HepG2 (cell line): ENCODE measurements around the gene FAM32A. TPM values are rescaled to one million over a fixed set of nuclear protein-coding genes. Genes with fewer than 3 reads are reported as not detected.
A peak's percentile ranks its signal among the peaks of the same experiment; 100 is the strongest.

Experiments
- ATM ChIP-seq: fragments of 450-650 bp; IDR thresholded peaks from 2 replicates; pipeline ENCODE4 v1.7.1; 2017; ENCODE audit warnings: mild to moderate bottlenecking, borderline replicate concordance
- DNMT1 ChIP-seq: sonication (generic); formaldehyde crosslinking; IDR thresholded peaks from 2 replicates; pipeline ENCODE4 v1.5.1; 2020; ENCODE audit warnings: mild to moderate bottlenecking, missing genetic modification reagents
- FOXA1 ChIP-seq, 2 experiments: fragments of 450-650 bp in 1 of 2; sonication (generic) in 1 of 2; formaldehyde crosslinking in 1 of 2; IDR thresholded peaks; 2 replicates each; pipeline versions ENCODE4 v1.4.0 to v1.6.1; 2016 to 2020; ENCODE audit warnings: missing genetic modification reagents in 1 of 2
- FOXK1 ChIP-seq: sonication (generic); formaldehyde crosslinking; IDR thresholded peaks from 2 replicates; pipeline ENCODE4 v1.4.0; 2020; ENCODE audit warnings: low read depth, missing genetic modification reagents, borderline replicate concordance
- FOXO4 ChIP-seq: sonication (generic); formaldehyde crosslinking; conservative IDR thresholded peaks from 2 replicates; pipeline ENCODE4 v1.8.1; 2023; ENCODE audit warnings: missing genetic modification reagents
- KLF11 ChIP-seq: IDR thresholded peaks from 2 replicates; pipeline ENCODE4 v1.6.1; 2016; ENCODE audit warnings: missing compliant biosample characterization
- MAZ ChIP-seq, 2 experiments: sonication (generic) in 1 of 2; formaldehyde crosslinking in 1 of 2; IDR thresholded peaks; 2 replicates each; pipeline versions ENCODE4 v1.5.0 to v1.6.1; 2012 to 2020; ENCODE audit warnings: low read depth in 2 of 2, mild to moderate bottlenecking in 2 of 2, borderline replicate concordance in 1 of 2, improper control_type of control experiment in 1 of 2, low read length in 1 of 2, missing genetic modification reagents in 1 of 2, moderate library complexity in 1 of 2
- PAWR ChIP-seq: sonication (generic); formaldehyde crosslinking; IDR thresholded peaks from 2 replicates; pipeline ENCODE4 v1.4.0; 2020; ENCODE audit warnings: missing genetic modification reagents, mild to moderate bottlenecking, borderline replicate concordance
- PCBP1 ChIP-seq: fragments of 200-400 bp; formaldehyde crosslinking; IDR thresholded peaks from 2 replicates; pipeline ENCODE4 v1.6.1; 2017; ENCODE audit warnings: mild to moderate bottlenecking, low read depth, low read length, borderline replicate concordance
- PRDM4 ChIP-seq: sonication (generic); formaldehyde crosslinking; IDR thresholded peaks from 2 replicates; pipeline ENCODE4 v1.9.0; 2021; ENCODE audit warnings: missing genetic modification reagents, borderline replicate concordance
- RFX3 ChIP-seq: IDR thresholded peaks from 2 replicates; pipeline ENCODE4 v1.6.1; 2016; ENCODE audit warnings: missing biosample characterization, missing genetic modification reagents
- TEAD3 ChIP-seq: optimal IDR thresholded peaks from 2 replicates; pipeline ENCODE3; 2016; ENCODE audit warnings: borderline replicate concordance
- XRCC5 ChIP-seq: fragments of 200-400 bp; formaldehyde crosslinking; optimal IDR thresholded peaks from 2 replicates; pipeline ENCODE3; 2017; ENCODE audit warnings: mild to moderate bottlenecking, low read length
- ZBTB43 ChIP-seq: sonication (generic); formaldehyde crosslinking; conservative IDR thresholded peaks from 2 replicates; pipeline ENCODE4 v1.4.0; 2020; ENCODE audit warnings: missing genetic modification reagents
- ZEB1 ChIP-seq: IDR thresholded peaks from 2 replicates; pipeline ENCODE4 v1.6.1; 2012; ENCODE audit warnings: mild to moderate bottlenecking, low read depth, inconsistent platforms; ENCODE audit not compliant: insufficient replicate concordance
- ZFP90 ChIP-seq: sonication (generic); formaldehyde crosslinking; IDR thresholded peaks from 2 replicates; pipeline ENCODE4 v1.8.0; 2022; ENCODE audit warnings: missing genetic modification reagents, mild to moderate bottlenecking, inconsistent platforms, borderline replicate concordance
- ZFP91 ChIP-seq: sonication (generic); formaldehyde crosslinking; IDR thresholded peaks from 2 replicates; pipeline ENCODE4 v1.9.0; 2022; ENCODE audit warnings: missing genetic modification reagents, mild to moderate bottlenecking, borderline replicate concordance
- ZKSCAN5 ChIP-seq: sonication (generic); formaldehyde crosslinking; IDR thresholded peaks from 2 replicates; pipeline ENCODE4 v1.5.1; 2020; ENCODE audit warnings: mild to moderate bottlenecking, missing genetic modification reagents
- ZNF30 ChIP-seq: sonication (generic); formaldehyde crosslinking; IDR thresholded peaks from 2 replicates; pipeline ENCODE4 v1.5.0; 2020; ENCODE audit warnings: mild to moderate bottlenecking, missing genetic modification reagents
- ZNF749 ChIP-seq: sonication (generic); formaldehyde crosslinking; IDR thresholded peaks from 2 replicates; pipeline ENCODE4 v1.8.0; 2022; ENCODE audit warnings: mild to moderate bottlenecking, missing genetic modification reagents, moderate library complexity, borderline replicate concordance
- ZNF75D ChIP-seq: sonication (generic); formaldehyde crosslinking; IDR thresholded peaks from 2 replicates; pipeline ENCODE4 v1.8.1; 2023; ENCODE audit warnings: missing genetic modification reagents, mild to moderate bottlenecking, borderline replicate concordance
- polyA plus RNA-seq, 8 experiments: library from polyadenylated mRNA; depleted of rRNA in 3 of 8; stranded (reverse) in 7 of 8; unstranded in 1 of 8; fragments of >200 nt; fragmentation: Illumina TruSeq in 4 of 8; extraction: Trizol in 4 of 8; gene quantifications; 2 replicates each; pipeline versions ENCODE4 v1.2.1 to v1.2.3, GENCODE V29; 2011 to 2016; ENCODE audit warnings: low read depth in 4 of 8, missing spikeins in 1 of 8, mixed read lengths in 1 of 8; ENCODE audit not compliant: insufficient read depth in 1 of 8
- total RNA-seq, 5 experiments: library from RNA; depleted of rRNA; stranded (reverse); fragments of >200 nt; fragmentation: Illumina TruSeq; extraction: Trizol; gene quantifications; 2 replicates each; pipeline ENCODE4 v1.2.3, GENCODE V29; 2016; ENCODE audit warnings: low read depth in 1 of 5

FAM32A gene
- total and polyA plus RNA-seq, 2 of the 13 experiments (the other 11 are each of a cell fraction or from before 2014, with no cell fraction given): 85.8 to 86.2 TPM

GRCh38 chr19:16197622-16198369, 12.6 kb downstream of the FAM32A start, which contains the start of gene AP1M1 (continued):
- TF ChIP-seq RFX3 (CRISPR knock-in tag) (peak; percentile 81; the same call in 1 of the 2 replicates), ZFP90 (peak; percentile 86; the same call in 1 of the 2 replicates), FOXO4 (CRISPR knock-in tag) (no peak), FOXK1 (CRISPR knock-in tag) (peak; percentile 81), FOXA1 (IDR thresholded peaks at IDR 0.05) (no peak), FOXA1 (CRISPR knock-in tag; IDR thresholded peaks at IDR 0.05) (no peak), ZFP91 (CRISPR knock-in tag) (peak; percentile 72; the same call in 1 of the 2 replicates), ZNF75D (CRISPR knock-in tag) (no peak), PAWR (CRISPR knock-in tag) (no peak), ZBTB43 (CRISPR knock-in tag) (no peak), MAZ (IDR thresholded peaks at IDR 0.05; ENCODE audit: borderline replicate concordance, low read depth, low read length) (peak; percentile 57; the same call in 1 of the 2 replicates), MAZ (CRISPR knock-in tag; IDR thresholded peaks at IDR 0.05; ENCODE audit: low read depth) (peak; percentile 76; the same call in 1 of the 2 replicates), ZNF30 (CRISPR knock-in tag) (no peak), PRDM4 (CRISPR knock-in tag) (no peak), ZNF749 (CRISPR knock-in tag) (no peak; the same call in 1 of the 2 replicates), ZKSCAN5 (no peak), TEAD3 (CRISPR knock-in tag) (no peak), DNMT1 (CRISPR knock-in tag) (no peak), KLF11 (no peak), ATM (no peak), PCBP1 (0 out of 2 replicates have a peak, but pooled peaks have one; percentile 26), XRCC5 (peak; percentile 66), ZEB1 (no peak)
